K562 (cell line): ENCODE measurements around the gene ASB10. TPM values are rescaled to one million over a fixed set of nuclear protein-coding genes. Genes with fewer than 3 reads are reported as not detected.

Experiments used
- ATAC-seq: fragments of 200-7000 bp; cut with Tn5 transposase; 3 replicates; pipeline ENCODE4 v1.9.1; 2020; ENCODE audit warnings: moderate library complexity
- BruUV-seq: library from RNA; stranded (reverse); fragments of 400-500 nt; replicated peaks from 2 replicates; lab custom pipeline; 2021; lab: Mats Ljungman, UMichigan
- CTCF ChIA-PET: fragments of 300-600 bp; formaldehyde crosslinking; extraction: SDS; loops from one replicate; lab custom pipeline; 2021; ENCODE audit warnings: low intra/inter-chr PET ratio; lab: Yijun Ruan, JAX
- POLR2A ChIA-PET: fragments of 300-600, 350-650 bp; sonication (Branson Sonifier 250); formaldehyde crosslinking; extraction: SDS; loops from one replicate; lab custom pipeline; 2021; ENCODE audit warnings: antibody characterized with exemption, inconsistent platforms; lab: Yijun Ruan, JAX
- DNase-seq, 4 experiments: peaks; one replicate each; pipeline versions ENCODE4 v3.0.0 to v3.0.0-alpha.2; 2011 to 2018; ENCODE audit warnings: low spot score in 3 of 4, mixed read lengths in 3 of 4; ENCODE audit errors: extremely low read depth in 1 of 4
- FAIRE-seq: peaks from 2 replicates; lab custom pipeline; 2011; peaks lifted over from hg19 to GRCh38; lab: Jason Lieb, UNC
- H2AFZ ChIP-seq: 2 replicates; pipeline ENCODE4 v1.6.0; 2011; ENCODE audit warnings: low read depth, low read length, control low read depth, inconsistent platforms
- H3K27ac ChIP-seq: fragments of 200-600 bp; 3 replicates; pipeline ENCODE4 v1.8.0; 2011; ENCODE audit warnings: low read depth, mild to moderate bottlenecking, control low read depth, inconsistent platforms, low read length, moderate library complexity, mixed read lengths; ENCODE audit errors: extremely low read depth
- H3K27me3 ChIP-seq, 2 experiments: fragments of 300-600 bp in 1 of 2; 2 replicates in 1 of 2; 3 replicates in 1 of 2; pipeline versions ENCODE4 v1.6.0 to v1.8.0; 2011; ENCODE audit warnings: inconsistent platforms in 2 of 2, low read length in 2 of 2, mild to moderate bottlenecking in 1 of 2, mixed read lengths in 1 of 2, moderate library complexity in 1 of 2; ENCODE audit not compliant: control insufficient read depth in 2 of 2, insufficient read depth in 2 of 2
- H3K36me3 ChIP-seq: fragments of 300-600 bp; 3 replicates; pipeline ENCODE4 v1.8.0; 2011; ENCODE audit warnings: mild to moderate bottlenecking, low read length, inconsistent platforms; ENCODE audit not compliant: control insufficient read depth, insufficient read depth
- H3K4me1 ChIP-seq, 2 experiments: fragments of 200-600 bp in 1 of 2; replicated peaks in 1 of 2; 2 replicates in 1 of 2; 3 replicates in 1 of 2; pipeline versions ENCODE4 v1.5.1 to v1.8.0; 2011; ENCODE audit warnings: inconsistent platforms in 2 of 2, low read length in 2 of 2, mild to moderate bottlenecking in 1 of 2, mixed read lengths in 1 of 2, moderate library complexity in 1 of 2; ENCODE audit not compliant: control insufficient read depth in 2 of 2, insufficient read depth in 2 of 2
- H3K4me2 ChIP-seq: 2 replicates; pipeline ENCODE4 v1.6.1; 2011; ENCODE audit warnings: low read length, control low read depth, inconsistent platforms, mixed read lengths; ENCODE audit not compliant: insufficient read depth
- H3K4me3 ChIP-seq: fragments of 200-600 bp; sonication (generic), shearing (Covaris generic); 2 replicates; pipeline ENCODE4 v1.5.1; 2016; ENCODE audit warnings: control low read depth, inconsistent platforms
- H3K79me2 ChIP-seq: fragments of 200-600 bp; 3 replicates; pipeline ENCODE4 v1.8.0; 2011; ENCODE audit warnings: low read length, inconsistent platforms; ENCODE audit not compliant: control insufficient read depth, insufficient read depth
- H3K9ac ChIP-seq, 2 experiments: 2 replicates each; pipeline versions ENCODE4 v1.6.0 to v1.6.1; 2011; ENCODE audit warnings: low read depth in 2 of 2, low read length in 2 of 2, control low read depth in 1 of 2, inconsistent platforms in 1 of 2, mild to moderate bottlenecking in 1 of 2, mixed read lengths in 1 of 2; ENCODE audit not compliant: insufficient read depth in 1 of 2
- H3K9me1 ChIP-seq: one replicate; pipeline ENCODE4 v1.6.0; 2011; ENCODE audit warnings: inconsistent platforms, mild to moderate bottlenecking, low read length, moderate library complexity; ENCODE audit not compliant: control insufficient read depth, insufficient read depth
- H3K9me3 ChIP-seq: replicated peaks from 2 replicates; pipeline ENCODE4 v1.5.1; 2011; ENCODE audit warnings: low read depth, low read length, inconsistent platforms; ENCODE audit not compliant: control insufficient read depth, insufficient read depth
- H4K20me1 ChIP-seq: replicated peaks from 2 replicates; pipeline ENCODE4 v1.6.1; 2011; ENCODE audit warnings: low read length, inconsistent platforms, mixed read lengths; ENCODE audit not compliant: control insufficient read depth, insufficient read depth
- MYBL2 ChIP-seq, 2 experiments: fragments of 450-650 bp in 1 of 2; sonication (generic) in 1 of 2; formaldehyde crosslinking in 1 of 2; IDR thresholded peaks; 2 replicates each; pipeline versions ENCODE4 v1.6.1 to v1.8.1; 2017 to 2022; ENCODE audit warnings: borderline replicate concordance in 1 of 2, inconsistent platforms in 1 of 2, low read depth in 1 of 2, mild to moderate bottlenecking in 1 of 2, missing genetic modification reagents in 1 of 2, moderate library complexity in 1 of 2
- POLR2A ChIP-seq: fragments of 450-650 bp; conservative IDR thresholded peaks from 2 replicates; pipeline ENCODE4 v1.6.1; 2016
- RBM25 ChIP-seq: fragments of 200-400 bp; formaldehyde crosslinking; IDR thresholded peaks from 2 replicates; pipeline ENCODE4 v1.6.1; 2018; ENCODE audit warnings: low read length, low read depth, moderate library complexity; ENCODE audit not compliant: severe bottlenecking
- SIX5 ChIP-seq, 2 experiments: IDR thresholded peaks; 2 replicates each; pipeline ENCODE4 v1.6.1; 2011; ENCODE audit warnings: low read length in 2 of 2, borderline replicate concordance in 1 of 2, low read depth in 1 of 2, mild to moderate bottlenecking in 1 of 2, moderate library complexity in 1 of 2; ENCODE audit not compliant: insufficient read depth in 1 of 2
- TCF15 ChIP-seq: fragments of 250-450 bp; sonication (Bioruptor Pico); IDR thresholded peaks from 2 replicates; pipeline ENCODE4 v1.8.0; 2022; ENCODE audit warnings: moderate library complexity, mild to moderate bottlenecking, inconsistent platforms
- ZBTB40 ChIP-seq, 2 experiments: fragments of 450-650 bp in 1 of 2; sonication (generic) in 1 of 2; formaldehyde crosslinking in 1 of 2; IDR thresholded peaks; 2 replicates each; pipeline versions ENCODE4 v1.7.1 to v1.9.0; 2016 to 2022; ENCODE audit warnings: inconsistent platforms in 1 of 2, mild to moderate bottlenecking in 1 of 2, missing genetic modification reagents in 1 of 2
- WGBS: fragments of 100-300 bp; shearing (Covaris generic); methylation state at CpG from one replicate; pipeline ENCODE4 v1.1.6; 2016; ENCODE audit warnings: low coverage, mixed read lengths; ENCODE audit not compliant: insufficient coverage; ENCODE audit errors: missing lambda C conversion rate; 5-methylcytosine and 5-hydroxymethylcytosine counted together
- in situ Hi-C: fragments of 300-500 bp; cut with MboI; formaldehyde crosslinking; loops from 4 replicates; pipeline ENCODE4 v1.15.0; 2018; ENCODE audit warnings: inconsistent platforms, mixed read lengths
- intact Hi-C: fragments of 100-400 bp; cut with micrococcal nuclease; formaldehyde crosslinking; loops from 2 replicates; pipeline ENCODE4 v1.14.2; 2022
- polyA plus RNA-seq, 8 experiments: library from polyadenylated mRNA; depleted of rRNA in 4 of 8; stranded (reverse) in 5 of 8; unstranded in 3 of 8; fragments of >200 nt; fragmentation: Nextera tagmentation in 2 of 8; fragmentation: Illumina TruSeq in 1 of 8; extraction: Ambion mirVana in 2 of 8; extraction: Trizol in 1 of 8; gene quantifications; 2 replicates each; pipeline versions ENCODE4 v1.2.1 to v1.2.3, GENCODE V29; 2011 to 2014; ENCODE audit warnings: inconsistent platforms in 1 of 8, missing spikeins in 1 of 8
- total RNA-seq, 7 experiments: library from RNA; depleted of rRNA in 6 of 7; stranded (reverse); fragments of >200 nt in 6 of 7; fragmentation: Illumina TruSeq in 2 of 7; extraction: Trizol in 2 of 7; gene quantifications; 2 replicates each; pipeline versions ENCODE4 v1.2.1 to v1.2.3, GENCODE V29; 2011 to 2021; ENCODE audit warnings: low replicate concordance in 1 of 7

ASB10 gene
- total and polyA plus RNA-seq, 9 of the 15 experiments (the other 6 are each of a cell fraction or from before 2014, with no cell fraction given) = not detected

- DNase-seq = no peak
- no peak overlapping the region for H3K27ac ChIP-seq
- peaks cover 27% of the 10 kb centered on the region for H3K36me3 ChIP-seq
- no peaks in the 10 kb centered on the region for H3K9me3 ChIP-seq
- H3K4me3 ChIP-seq = no peak overlapping the region
- in situ Hi-C loops = no loop called here
- H3K9me1 ChIP-seq = no peaks in the 10 kb centered on the region
- H3K9ac ChIP-seq = no peak overlapping the region
- WGBS = 63% methylated on average over 6 of the region's 6 CpGs
- intact Hi-C loops = no loop called here
- no TSS peak for BruUV-seq
- CTCF ChIA-PET = no interaction called here
- no peaks in the 10 kb centered on the region for H3K79me2 ChIP-seq
- no peak overlapping the region for H3K4me2 ChIP-seq
- ATAC-seq = no peak
- no peak for FAIRE-seq
- H2AFZ ChIP-seq = no peak overlapping the region
- H4K20me1 ChIP-seq = peaks cover 37% of the 10 kb centered on the region
- H3K4me1 ChIP-seq = peaks cover 13 to 15% of the 10 kb centered on the region in 2 experiments
- H3K27me3 ChIP-seq = peaks cover 14 to 16% of the 10 kb centered on the region in 2 experiments; a peak in 4 of 5 replicates
- POLR2A ChIA-PET = interaction anchor here (1.0 to 1.6 kb wide), 4 partner anchors 9 to 95 kb away, joined by 4 to 6 read pairs (median 5); partner anchors contain the start of gene ABCF2
- TF ChIP-seq TCF15 (CRISPR knock-in tag) = no peak
- peak; percentile 52; the same call in 1 of the 2 replicates for TF ChIP-seq POLR2A
- no peak for TF ChIP-seq SIX5 (IDR thresholded peaks at IDR 0.05; ENCODE audit: borderline replicate concordance in 1 of 2, insufficient read depth in 1 of 2, low read depth in 1 of 2, low read length in 2 of 2)
- no peak for TF ChIP-seq RBM25
- TF ChIP-seq ZBTB40 (IDR thresholded peaks at IDR 0.05) = no peak
- TF ChIP-seq ZBTB40 (CRISPR knock-in tag; IDR thresholded peaks at IDR 0.05) = no peak
- no peak for TF ChIP-seq MYBL2 (IDR thresholded peaks at IDR 0.05; ENCODE audit: low read depth)
- TF ChIP-seq MYBL2 (CRISPR knock-in tag; IDR thresholded peaks at IDR 0.05; ENCODE audit: borderline replicate concordance) = no peak
These were observed 22.5 kb upstream of the ASB10 start for GRCh38 chr7:151209588-151209987.
